GM21423 (cell line): Measurements from ENCODE around the gene ZNF700.
"Not testable (repeated sequence)": the region's sequence is repeated elsewhere in the genome, so short reads cannot be mapped to it uniquely, and the experiment has no call there.

ENCODE experiments used
- ATAC-seq: cut with Tn5 transposase; IDR thresholded peaks from one replicate; pipeline ENCODE4 v1.9.1; 2021; ENCODE audit warnings: mild to moderate bottlenecking, moderate library complexity; ENCODE audit not compliant: unreplicated experiment

ZNF700 gene

DNA sequence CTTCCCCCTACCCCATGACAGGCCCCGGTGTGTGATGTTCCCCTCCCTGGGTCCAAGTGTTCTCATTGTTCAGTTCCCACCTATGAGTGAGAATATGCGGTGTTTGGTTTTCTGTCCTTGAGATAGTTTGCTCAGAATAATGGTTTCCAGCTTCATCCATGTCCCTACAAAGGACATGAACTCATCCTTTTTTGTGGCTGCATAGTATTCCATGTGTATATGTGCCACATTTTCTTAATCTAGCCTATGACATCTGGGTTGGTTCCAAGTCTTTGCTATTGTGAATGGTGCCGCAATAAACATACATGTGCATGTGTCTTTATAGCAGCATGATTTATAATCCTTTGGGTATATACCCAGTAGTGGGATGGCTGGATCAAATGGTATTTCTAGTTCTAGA is 13.5 kb downstream of the ZNF700 start:
- ATAC-seq, result not testable (repeated sequence)

GRCh38 chr19:11941361-11941887 is 16.5 kb downstream of the ZNF700 start:
- not testable (repeated sequence) for ATAC-seq

- ATAC-seq, result no peak
These were observed 17.3 kb downstream of the ZNF700 start for GRCh38 chr19:11942008-11942842.

DNA sequence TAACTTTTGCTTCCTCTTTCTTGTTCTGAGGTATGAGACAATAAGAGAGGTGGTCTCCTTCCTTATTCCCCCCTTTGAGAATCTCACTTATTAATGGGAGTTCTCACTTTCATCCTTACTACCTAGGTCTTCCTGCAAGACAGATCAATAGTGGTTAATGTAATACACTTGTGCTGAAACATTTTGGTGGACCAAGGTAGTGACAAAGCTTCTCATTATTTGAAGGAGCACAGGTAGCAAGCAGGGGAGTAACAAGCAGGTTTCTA is 17.9 kb downstream of the ZNF700 start:
- ATAC-seq, result no peak

DNA sequence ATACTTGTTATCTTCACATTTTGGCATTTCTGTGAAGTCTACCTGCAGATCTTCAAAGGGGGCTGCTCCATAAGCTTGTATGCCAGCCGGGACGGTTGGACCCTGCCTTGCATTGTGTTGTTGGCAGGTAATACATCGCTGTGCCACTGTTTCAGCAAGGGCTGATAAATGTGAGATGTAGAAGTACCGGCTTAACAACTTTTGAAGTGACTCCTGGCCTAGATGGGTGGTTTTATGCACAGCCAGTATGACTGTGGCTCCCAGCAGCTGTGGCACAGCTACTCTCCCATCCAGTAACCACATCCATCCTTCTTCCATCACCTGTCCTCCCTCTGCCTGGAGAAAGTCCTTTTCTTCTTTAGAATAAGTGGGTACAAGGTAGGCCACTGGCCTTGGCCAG is 19.7 kb downstream of the ZNF700 start:
- no peak for ATAC-seq

DNA sequence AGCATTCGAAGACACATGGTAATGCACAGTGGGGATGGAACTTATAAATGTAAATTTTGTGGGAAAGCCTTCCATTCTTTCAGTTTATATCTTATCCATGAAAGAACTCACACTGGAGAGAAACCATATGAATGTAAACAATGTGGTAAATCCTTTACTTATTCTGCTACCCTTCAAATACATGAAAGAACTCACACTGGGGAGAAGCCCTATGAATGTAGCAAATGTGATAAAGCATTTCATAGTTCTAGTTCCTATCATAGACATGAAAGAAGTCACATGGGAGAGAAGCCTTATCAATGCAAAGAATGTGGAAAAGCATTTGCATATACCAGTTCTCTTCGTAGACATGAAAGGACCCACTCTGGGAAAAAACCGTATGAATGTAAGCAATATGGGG is 23.7 kb downstream of the ZNF700 start:
- ATAC-seq, result no peak

DNA sequence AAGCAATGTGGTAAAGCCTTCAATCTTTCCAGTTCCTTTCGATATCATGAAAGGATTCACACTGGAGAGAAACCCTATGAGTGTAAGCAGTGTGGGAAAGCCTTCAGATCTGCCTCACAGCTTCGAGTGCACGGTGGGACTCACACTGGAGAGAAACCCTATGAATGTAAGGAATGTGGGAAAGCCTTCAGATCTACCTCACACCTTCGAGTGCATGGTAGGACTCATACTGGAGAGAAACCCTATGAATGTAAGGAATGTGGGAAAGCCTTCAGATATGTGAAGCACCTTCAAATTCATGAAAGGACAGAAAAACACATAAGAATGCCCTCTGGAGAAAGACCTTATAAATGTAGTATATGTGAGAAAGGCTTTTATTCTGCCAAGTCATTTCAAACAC is 24.3 kb downstream of the ZNF700 start:
- no peak for ATAC-seq

GRCh38 chr19:11949614-11950080 is 24.7 kb downstream of the ZNF700 start:
- ATAC-seq, result not testable (repeated sequence)

DNA sequence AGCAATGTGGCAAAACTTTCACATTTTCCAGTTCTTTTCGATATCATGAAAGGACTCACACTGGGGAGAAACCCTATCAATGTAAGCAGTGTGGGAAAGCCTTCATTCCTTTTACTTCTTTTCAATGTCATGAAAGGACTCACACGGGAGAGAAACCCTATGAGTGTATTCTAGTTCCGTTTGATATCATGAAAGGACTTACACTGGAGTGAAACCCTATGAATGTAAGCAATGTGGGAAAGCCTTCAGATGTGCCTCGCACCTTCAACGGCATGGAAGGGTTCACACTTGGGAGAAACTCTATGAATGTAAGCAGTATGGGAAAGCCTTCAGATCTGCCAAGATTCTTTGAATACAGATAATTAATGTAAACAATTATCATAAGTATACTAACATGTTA is 25.4 kb downstream of the ZNF700 start:
- no peak for ATAC-seq

GRCh38 chr19:11963566-11964355 is 38.9 kb downstream of the ZNF700 start:
- no peak for ATAC-seq

DNA sequence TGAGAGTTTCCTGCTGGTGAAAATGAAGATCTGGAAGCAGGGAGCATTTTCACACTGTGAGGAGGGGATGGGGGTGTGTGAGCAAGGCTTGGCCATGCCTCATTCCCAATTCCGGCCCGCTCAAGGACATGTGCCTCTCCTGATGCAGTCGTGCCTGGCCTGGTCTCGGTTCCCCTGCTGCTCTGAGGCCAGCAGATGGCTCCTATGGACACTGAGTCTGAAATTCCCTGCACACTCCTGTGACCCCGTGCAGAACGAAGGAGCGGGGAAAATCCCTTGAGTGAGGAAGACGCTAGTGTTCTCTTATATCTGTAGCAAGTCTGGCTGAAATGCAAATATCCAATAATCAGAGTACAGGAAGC is 39.6 kb downstream of the ZNF700 start:
- ATAC-seq, result no peak

- ATAC-seq, result peak; percentile 77
These were observed 40.1 kb downstream of the ZNF700 start, which contains the start of gene ZNF763 for GRCh38 chr19:11964858-11965645. ZNF763 (plus strand) TSS chr19:11965040; CDS start chr19:11965209, 169 bp downstream.

DNA sequence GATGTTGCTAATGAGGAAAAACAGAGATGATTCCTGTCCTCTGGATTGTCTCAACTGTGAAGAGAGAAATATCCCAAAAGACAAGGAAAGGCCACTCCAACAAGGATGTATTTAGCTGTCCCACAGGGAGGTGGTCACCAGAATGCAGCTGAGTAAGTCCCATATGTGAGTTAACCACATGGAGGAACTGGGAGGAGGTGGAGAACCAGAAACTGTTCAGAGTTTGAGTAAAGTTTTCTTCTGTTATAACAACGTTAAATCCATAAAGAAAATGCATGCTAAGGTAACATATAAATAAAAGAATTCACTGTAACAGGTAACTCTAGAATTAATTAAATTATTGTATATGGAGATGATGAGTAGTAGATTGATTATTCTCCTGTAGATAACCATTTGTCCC is 45.3 kb downstream of the ZNF700 start:
- no peak for ATAC-seq

GRCh38 chr19:11971041-11971440 is 46.1 kb downstream of the ZNF700 start:
- ATAC-seq, result no peak

DNA sequence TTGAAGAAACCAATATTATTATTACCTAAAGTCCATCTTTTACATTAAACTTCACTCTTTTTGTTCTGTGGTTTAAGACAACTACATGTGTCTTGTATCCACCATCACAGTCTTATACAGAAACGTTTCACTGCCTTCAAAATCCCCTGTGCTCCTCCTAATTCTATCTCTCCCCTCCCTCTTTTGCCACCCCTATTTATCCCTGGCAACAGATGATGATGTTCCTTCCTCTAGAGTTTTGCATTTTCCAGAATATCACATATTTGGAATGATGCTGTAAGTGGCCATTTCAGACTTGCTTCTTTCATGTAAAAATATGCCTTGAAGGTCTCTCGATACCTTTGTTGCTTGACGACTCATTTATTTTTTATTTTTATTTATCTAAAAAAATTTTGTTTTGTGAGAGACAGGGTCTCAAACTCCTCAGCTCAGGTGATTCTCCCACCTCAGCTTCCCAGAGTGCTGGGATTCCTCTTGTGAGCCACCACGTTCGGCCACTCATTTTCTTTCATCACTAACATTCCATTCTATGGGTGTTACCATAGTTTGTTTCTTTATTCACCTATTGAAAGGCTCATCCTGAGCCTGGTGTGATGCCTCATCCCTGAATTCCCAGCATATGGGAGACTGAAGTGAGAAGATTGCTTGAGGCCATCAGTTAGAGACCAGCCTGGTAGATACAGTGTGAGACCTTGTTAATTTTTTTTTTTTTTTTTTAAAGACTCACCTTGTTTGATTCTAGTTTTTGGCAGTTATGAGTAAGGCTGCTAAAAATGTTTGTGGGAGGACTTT is 48.3 kb downstream of the ZNF700 start:
- no peak for ATAC-seq

GRCh38 chr19:11978492-11979100 is 53.7 kb downstream of the ZNF700 start:
- no peak for ATAC-seq

DNA sequence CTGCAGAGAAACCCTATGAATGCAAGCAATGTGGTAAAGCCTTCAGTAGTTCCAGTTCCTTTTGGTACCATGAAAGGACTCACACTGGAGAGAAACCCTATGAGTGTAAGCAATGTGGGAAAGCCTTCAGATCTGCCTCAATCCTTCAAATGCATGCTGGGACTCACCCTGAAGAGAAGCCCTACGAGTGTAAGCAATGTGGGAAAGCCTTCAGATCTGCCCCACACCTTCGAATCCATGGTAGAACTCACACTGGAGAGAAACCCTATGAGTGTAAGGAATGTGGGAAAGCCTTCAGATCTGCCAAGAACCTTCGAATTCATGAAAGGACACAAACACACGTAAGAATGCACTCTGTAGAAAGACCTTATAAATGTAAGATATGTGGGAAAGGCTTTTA is 54.6 kb downstream of the ZNF700 start:
- ATAC-seq, result no peak

GRCh38 chr19:11982526-11982925 is 57.6 kb downstream of the ZNF700 start:
- no peak for ATAC-seq

GRCh38 chr19:11984986-11985385 is 60.1 kb downstream of the ZNF700 start:
- no peak for ATAC-seq

- ATAC-seq, result no peak
These were observed 61.8 kb downstream of the ZNF700 start for GRCh38 chr19:11986754-11987153.
